ENCODE data around the gene PRG2. TPM values are rescaled to one million over a fixed set of nuclear protein-coding genes. Genes with fewer than 3 reads are reported as not detected.

Gene PRG2
- total and polyA plus RNA-seq, 2 of the 4 experiments (the other 2 are of a cell fraction), result not detected

DNA sequence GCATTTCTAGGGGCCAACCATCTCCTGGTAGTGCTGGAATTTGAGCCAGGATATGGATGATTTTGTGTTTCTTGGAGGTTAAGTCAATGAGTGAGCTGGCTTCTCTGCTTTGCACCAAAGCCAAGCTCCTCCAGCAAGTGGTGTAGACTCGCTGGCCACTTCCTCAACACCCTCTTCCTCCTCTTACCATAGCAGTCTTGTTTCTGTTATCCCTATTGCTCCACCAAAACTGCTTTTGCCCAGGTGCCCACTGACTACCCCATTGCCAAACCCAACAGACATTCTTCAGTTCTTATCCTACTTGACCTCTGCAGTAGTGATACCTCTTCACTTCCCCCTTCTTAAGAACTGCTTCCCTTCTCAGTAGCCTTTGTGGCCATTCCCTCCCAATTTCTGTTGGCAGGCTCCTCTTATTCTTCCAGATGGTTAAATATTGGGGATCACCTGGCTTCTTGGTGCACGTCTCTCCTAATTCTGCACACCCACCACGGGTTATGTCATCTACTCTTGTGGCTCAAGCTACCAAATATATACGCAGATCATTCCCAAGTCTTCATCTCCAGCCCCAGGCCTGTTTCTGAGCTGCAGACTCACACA lies 7.0 kb upstream of the PRG2 start:
- ATAC-seq (ENCODE audit: low read depth), result no peak
- Histone ChIP-seq H3K9me3 (ENCODE audit: control insufficient read depth, insufficient read depth, low read length) (no peaks in the 10 kb centered on the region), H4K8ac (ENCODE audit: low read depth in 2 of 2, low read length in 2 of 2) (no peak overlapping the region), H3K4me1 (ENCODE audit: control insufficient read depth, insufficient read depth, low read length) (no peaks in the 10 kb centered on the region), H3K9me1 (ENCODE audit: insufficient read depth, low read length) (no peaks in the 10 kb centered on the region), H2AK5ac (ENCODE audit: low read depth, low read length) (no peak overlapping the region), H3K27ac (ENCODE audit: insufficient read depth, low read length) (no peak overlapping the region), H2AK9ac (replicated peaks; ENCODE audit: low read depth, low read length, poor library complexity) (no peak overlapping the region), H3K23ac (ENCODE audit: low read depth, low read length) (no peak overlapping the region), H4K20me1 (ENCODE audit: insufficient read depth, low read length) (no peaks in the 10 kb centered on the region; the same call in 1 of the 2 replicates), H2AFZ (replicated peaks; ENCODE audit: low read length, poor library complexity) (no peak overlapping the region), H3K4me3 (ENCODE audit: insufficient read depth, low read depth, low read length) (no peak overlapping the region), H3K9ac (ENCODE audit: low read depth, low read length) (no peak overlapping the region), H3K56ac (ENCODE audit: extremely low read depth, insufficient read depth, low read length) (no peak overlapping the region), H3K36me3 (ENCODE audit: control insufficient read depth, insufficient read depth, low read length) (no peaks in the 10 kb centered on the region), H3K14ac (replicated peaks; ENCODE audit: low read depth, low read length) (no peak overlapping the region), H3K79me1 (ENCODE audit: low read depth in 1 of 2, low read length in 2 of 2) (no peaks in the 10 kb centered on the region), H3K4ac (ENCODE audit: low read depth, low read length) (no peak overlapping the region), H2BK120ac (ENCODE audit: low read depth, low read length) (no peak overlapping the region), H2BK20ac (ENCODE audit: low read depth, low read length) (no peak overlapping the region), H4K91ac (ENCODE audit: insufficient read depth, low read depth, low read length) (no peak overlapping the region), H2BK5ac (ENCODE audit: low read depth, low read length, poor library complexity, severe bottlenecking) (no peak overlapping the region), H3K18ac (ENCODE audit: low read depth, low read length) (no peak overlapping the region), H3K27me3 (ENCODE audit: control insufficient read depth, insufficient read depth, low read length) (peaks cover 50% of the 10 kb centered on the region), H4K5ac (ENCODE audit: low read depth, low read length) (no peak overlapping the region), H3K4me2 (ENCODE audit: low read depth, low read length) (no peak overlapping the region), H2BK15ac (ENCODE audit: low read depth, low read length) (no peak overlapping the region)
- intact Hi-C loops (cut with micrococcal nuclease) (no loop called here), in situ Hi-C loops (cut with MboI; ENCODE audit: low sequenced_read_pairs) (no loop called here), dilution Hi-C loops (cut with HindIII; ENCODE audit: low sequenced_read_pairs, unreplicated experiment) (no loop called here)
- POLR2A ChIA-PET (ENCODE audit: unreplicated experiment), result no interaction called here
- 68% methylated on average over 4 of the region's 4 CpGs; no CpG with 5 or more reads in 1 of the 2 experiments for WGBS, 2 experiments (ENCODE audit: extremely low coverage in 2 of 2, insufficient read length in 1 of 2)
- no TSS peak for BruUV-seq (replicated peaks)
- no peak for DNase-seq
- CTCF ChIA-PET, result no interaction called here
- TF ChIP-seq CHD1 (IDR thresholded peaks at IDR 0.05; ENCODE audit: low read depth, low read length) (no peak), BHLHE40 (IDR thresholded peaks at IDR 0.05; ENCODE audit: low read depth, low read length) (no peak), FOS (IDR thresholded peaks at IDR 0.05; ENCODE audit: low read depth, low read length) (no peak), MAFK (IDR thresholded peaks at IDR 0.05; ENCODE audit: low read depth, low read length) (no peak), SMC3 (IDR thresholded peaks at IDR 0.05; ENCODE audit: low read depth, low read length) (no peak), NFE2L2 (IDR thresholded peaks at IDR 0.05; ENCODE audit: low read depth, low read length) (no peak), RCOR1 (IDR thresholded peaks at IDR 0.05; ENCODE audit: insufficient replicate concordance, low read length) (no peak), POLR2A (IDR thresholded peaks at IDR 0.05; ENCODE audit: low read depth, low read length) (no peak)
